HG02970 (cell line): ENCODE data around the gene BACE2.

Experiments used
- ATAC-seq: cut with Tn5 transposase; IDR thresholded peaks from one replicate; pipeline ENCODE4 v1.9.1; 2021; ENCODE audit warnings: mild to moderate bottlenecking, moderate library complexity, moderate number of reproducible peaks; ENCODE audit not compliant: unreplicated experiment, low FRiP score

Gene BACE2

DNA sequence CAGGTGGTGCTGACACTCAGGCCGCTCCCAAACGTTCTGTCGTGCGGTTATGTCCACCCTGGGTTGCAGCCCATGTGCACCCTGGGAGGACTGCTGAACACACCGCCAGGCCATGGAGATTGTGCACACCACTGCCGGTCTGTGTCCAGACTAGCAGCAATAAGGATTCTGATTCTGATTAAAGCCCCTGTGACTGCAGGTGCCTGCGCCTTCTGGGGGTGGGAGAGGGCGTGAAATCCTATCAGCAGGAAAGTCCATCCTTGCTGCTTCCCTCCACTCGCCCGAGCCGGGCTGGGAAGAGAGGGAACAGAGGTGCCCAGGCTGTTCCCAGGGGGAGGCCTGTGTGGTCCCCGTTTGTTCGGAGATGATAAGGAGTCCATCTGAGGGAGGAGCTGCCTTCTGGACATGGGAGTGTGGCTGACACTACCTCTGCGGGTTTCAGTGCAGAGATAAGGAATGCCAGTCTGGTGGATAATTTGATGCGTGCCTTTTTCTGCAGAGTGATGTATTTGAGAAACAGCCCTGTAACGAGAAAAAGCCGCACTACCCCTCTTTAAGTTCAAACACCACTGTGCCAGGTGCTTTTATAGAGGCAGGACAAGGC is 41.2 kb downstream of the BACE2 start:
- ATAC-seq = no peak

- no peak for ATAC-seq
Observed at GRCh38 chr21:41210426-41211059, 42.6 kb downstream of the BACE2 start.

DNA sequence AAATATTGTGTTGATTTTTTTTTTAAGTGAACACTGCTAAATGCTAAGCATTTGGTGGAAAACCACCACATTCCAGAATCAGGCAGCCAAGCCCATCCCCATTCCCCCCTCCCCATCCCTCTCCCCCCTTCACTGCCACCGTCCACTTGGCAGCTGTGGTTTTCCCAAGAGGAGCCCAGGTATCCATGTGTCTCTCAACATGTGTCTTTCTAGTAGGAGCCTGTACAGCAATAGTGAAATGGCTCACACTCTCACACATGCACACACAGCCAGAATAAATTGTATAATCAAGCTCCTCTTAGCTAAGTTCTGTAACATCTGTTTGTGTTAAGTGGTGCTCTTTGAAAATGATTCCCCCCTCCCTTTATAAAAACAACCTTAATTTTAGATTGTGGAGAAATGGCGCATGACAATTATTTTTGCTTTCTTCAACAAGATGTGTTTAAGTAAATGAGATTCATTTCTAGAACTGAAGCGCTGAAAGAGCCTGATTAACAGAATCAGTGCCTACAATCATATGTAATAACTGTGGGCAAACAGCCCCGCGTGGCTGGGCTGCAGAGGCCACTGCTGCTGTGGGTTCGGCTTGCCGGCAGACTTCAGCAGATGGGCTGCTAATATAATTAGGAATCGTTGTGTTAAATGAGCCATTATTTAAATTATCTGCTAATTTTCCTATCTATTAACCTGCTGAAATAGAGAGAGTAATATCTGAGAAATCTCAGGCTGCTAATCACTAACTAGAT is 43.3 kb downstream of the BACE2 start:
- no peak for ATAC-seq

- no peak for ATAC-seq
Observed at GRCh38 chr21:41213021-41213420, 45.1 kb downstream of the BACE2 start.

DNA sequence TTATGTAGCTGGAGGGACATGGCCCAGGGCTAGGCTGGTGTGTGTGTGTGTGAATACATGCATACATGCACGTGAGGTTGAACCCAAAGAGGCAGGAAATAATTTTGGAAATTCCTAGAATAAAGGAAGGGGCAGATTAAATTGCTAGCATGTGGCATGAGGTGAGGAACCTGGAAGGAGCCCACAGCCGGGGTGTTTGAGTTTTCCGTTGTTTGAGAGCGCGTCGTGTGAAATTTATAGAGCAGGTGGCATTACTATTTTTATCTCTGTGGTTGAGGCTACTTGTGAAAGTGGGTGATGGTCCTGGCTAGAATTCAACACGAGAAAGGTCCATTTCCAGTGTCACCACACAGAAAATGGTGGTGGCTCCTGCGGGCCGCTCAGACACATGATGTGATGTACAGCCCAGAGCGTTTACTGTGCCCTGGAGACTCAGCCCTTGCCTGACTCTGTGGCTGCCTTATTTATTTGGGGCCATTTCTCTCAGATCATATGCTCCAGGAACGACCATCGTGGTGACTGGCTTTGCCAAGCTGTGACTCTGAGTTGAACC is 48.0 kb downstream of the BACE2 start:
- no peak for ATAC-seq

DNA sequence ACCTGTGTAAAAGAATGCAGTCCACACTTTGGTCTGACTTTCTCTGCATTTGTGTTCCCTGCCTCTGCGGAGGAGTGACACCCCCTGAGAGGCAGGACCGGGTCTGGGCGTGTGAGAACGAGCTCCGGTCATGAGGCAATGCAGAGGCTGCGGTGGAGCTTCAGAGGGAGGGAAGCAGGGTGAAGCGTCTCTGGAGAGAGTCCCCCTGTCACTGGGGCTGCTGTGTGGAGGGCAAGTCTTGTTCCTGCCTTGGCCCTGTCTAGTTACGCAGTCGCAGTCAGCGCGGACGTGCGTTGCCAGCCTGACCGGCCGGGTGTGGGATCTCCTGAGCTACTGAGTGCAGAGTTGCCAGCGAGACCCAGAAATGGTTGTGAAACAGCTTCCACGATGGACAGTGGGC is 48.5 kb downstream of the BACE2 start:
- ATAC-seq = no peak

DNA sequence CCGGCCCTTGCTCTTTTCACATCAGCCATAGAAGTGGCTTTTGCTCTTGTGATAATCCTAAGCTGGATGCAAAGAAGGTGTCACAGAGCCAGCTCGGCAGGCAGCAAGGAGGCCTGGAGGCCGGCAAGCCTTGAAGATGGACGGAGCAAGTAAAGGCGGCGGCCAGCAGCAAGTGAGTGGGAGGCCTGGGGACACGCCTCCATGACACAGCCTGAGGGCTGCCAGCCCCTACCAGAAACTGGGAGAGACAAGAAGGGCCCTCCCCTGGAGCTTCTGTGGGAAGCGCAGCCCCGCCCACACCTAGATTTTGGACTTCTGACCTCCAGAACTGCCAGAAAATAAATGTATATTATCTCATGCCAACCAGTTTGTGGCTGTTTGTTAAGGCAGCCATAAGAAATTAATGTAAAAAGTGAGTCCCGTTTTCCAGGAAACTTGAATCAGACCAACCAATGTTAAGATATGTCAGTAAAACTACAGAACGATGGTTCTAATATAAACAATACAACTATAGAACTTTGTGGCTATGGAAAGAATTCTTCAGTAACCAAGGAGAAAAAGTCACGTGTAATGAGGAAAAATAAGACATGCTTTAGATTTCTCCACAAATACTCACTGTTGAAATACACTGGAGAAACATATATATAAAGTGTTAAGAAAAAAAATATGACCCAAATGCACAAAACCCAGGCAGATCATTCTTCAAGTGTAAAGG is 49.9 kb downstream of the BACE2 start:
- ATAC-seq = no peak

- ATAC-seq = no peak
Observed at GRCh38 chr21:41219498-41220207, 51.7 kb downstream of the BACE2 start.

DNA sequence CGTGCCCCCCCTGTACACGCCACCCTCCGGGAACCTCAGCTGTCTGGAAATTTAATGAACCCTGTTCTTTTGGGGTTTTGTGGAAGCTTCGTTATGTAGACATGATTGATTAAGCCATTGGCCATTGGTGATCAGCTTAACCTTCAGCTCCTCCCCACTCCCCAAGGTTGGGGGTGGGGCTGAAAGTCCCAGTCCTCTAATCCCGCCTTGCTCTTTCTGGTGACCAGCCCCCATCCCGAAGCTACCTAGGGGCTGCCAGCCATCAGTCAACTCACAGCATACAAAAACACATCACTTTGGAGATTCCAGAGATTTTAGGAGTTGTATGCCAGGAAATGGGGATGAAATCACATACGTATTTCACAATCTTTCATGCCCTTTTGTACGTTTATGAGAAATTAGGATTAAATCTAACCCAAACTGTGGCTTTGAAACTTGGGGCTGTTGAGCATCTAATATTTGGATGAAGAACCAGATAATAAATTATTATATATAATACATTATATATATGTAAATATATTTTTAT is 52.3 kb downstream of the BACE2 start:
- no peak for ATAC-seq

DNA sequence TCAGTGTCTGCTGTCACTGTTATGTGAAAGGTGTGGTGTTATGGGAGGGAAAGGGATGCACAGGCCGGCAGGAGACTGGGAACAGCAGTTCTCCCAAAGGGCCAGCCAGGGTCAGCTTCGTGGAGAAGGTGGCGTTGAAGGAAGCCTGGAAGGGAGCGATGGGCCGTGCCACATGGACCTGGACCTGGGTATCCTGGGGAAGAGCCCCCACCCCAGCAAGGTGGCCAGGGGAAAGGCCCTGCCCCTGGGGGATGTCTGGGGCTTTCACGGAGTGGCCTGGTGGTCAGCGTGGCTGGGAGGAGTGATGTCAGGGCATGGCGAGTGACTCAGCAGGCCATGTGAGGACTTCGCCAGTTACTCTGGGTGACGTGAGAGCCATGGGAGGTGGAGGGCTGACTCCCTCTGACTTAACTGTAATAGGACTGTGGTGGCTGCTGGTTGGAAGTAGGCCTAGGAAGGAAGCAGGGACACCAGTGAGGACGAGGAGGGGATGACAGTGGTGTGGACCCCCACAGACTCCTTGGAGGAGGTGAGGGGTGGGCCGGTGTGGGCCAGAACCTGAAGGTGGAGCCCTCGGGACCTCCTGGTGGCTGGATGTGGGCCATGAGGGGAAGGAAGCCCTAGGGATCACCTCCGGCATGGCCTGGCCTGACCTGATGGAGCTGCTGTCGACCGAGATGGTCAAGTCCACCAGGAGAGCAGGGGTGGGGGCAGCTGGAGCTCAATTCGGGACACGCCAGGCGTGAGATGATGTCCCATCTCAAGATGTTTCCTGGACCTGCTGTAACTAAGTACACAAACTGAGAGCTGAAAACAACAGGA is 54.5 kb downstream of the BACE2 start:
- no peak for ATAC-seq

- no peak for ATAC-seq
Observed at GRCh38 chr21:41226853-41227252, 58.9 kb downstream of the BACE2 start.

- no peak for ATAC-seq
Observed at GRCh38 chr21:41227357-41228005, 59.5 kb downstream of the BACE2 start.

DNA sequence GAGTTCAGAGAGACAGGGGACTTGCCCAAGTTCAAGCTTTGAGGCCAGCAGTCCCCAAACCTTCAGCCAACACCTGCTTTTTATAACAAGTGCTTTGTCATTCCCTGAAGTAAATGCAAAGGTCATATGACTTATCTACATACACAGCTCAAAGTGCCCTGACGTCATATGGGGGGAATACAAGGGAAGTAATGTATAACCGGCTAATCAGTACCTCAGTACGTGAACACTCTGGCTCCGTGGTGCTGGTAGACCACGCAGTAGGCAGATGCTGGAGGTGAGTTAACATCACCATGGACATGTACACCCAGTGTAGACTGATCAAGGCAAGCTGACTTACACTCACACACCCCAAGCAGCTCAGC is 60.0 kb downstream of the BACE2 start:
- no peak for ATAC-seq

- no peak for ATAC-seq
Observed at GRCh38 chr21:41228492-41228891, 60.5 kb downstream of the BACE2 start.

GRCh38 chr21:41228958-41229357 is 61.0 kb downstream of the BACE2 start:
- ATAC-seq = no peak

DNA sequence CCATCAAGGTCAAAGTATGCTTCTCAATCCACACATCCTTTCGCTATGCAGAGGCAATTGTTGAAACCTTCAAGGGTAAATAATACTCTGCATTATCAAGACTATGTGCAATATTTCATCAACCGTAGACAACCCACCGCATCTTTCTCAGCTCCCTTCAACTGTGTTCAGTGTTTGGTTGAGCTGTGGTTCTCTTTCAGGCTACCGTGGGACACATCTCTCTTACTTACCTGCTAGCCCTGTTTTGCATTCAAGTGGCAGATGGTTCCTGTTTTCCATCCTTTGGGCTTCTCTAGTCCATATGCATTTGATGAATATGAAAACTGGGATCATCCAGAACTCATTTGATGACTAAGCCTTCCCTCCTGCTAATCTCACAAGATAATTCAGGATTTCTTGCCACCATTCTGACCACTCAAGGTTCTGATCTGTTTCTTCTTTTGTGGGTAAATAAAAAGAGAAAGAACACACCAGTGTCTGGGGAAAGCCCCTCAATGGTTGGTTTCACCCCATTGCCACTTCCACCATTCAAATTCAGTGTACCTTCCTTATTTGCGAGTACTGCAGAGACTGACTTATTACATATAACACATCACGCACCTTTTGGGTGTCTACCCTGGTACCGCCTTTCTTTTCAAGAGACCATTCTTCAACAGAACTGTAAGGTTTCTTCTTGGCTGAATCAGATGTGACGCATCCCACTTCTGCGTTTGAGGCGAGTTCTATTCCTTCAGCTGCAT is 61.7 kb downstream of the BACE2 start:
- no peak for ATAC-seq

GRCh38 chr21:41230497-41230896 is 62.5 kb downstream of the BACE2 start:
- ATAC-seq = no peak

- no peak for ATAC-seq
Observed at GRCh38 chr21:41231060-41231459, 63.1 kb downstream of the BACE2 start.
